Endothelial cell of umbilical vein (primary cell): ENCODE results near the gene FBXW7. TPM values are rescaled to one million over a fixed set of nuclear protein-coding genes. Genes with fewer than 3 reads are reported as not detected.

Experiments used
- BruUV-seq: library from RNA; stranded (reverse); fragments of 400-500 nt; replicated peaks from 2 replicates; lab custom pipeline; 2021; lab: Mats Ljungman, UMichigan
- CTCF ChIA-PET: fragments of 300-600, 350-600 bp; sonication (Branson Sonifier 250); formaldehyde crosslinking; loops from one replicate; lab custom pipeline; 2021; ENCODE audit warnings: antibody characterized with exemption, inconsistent platforms; lab: Charles Lee
- POLR2A ChIA-PET: fragments of 300-600, 350-600 bp; sonication (Branson Sonifier 250); formaldehyde crosslinking; loops from one replicate; lab custom pipeline; 2021; ENCODE audit warnings: antibody characterized with exemption, inconsistent platforms; lab: Charles Lee
- DNase-seq: peaks from one replicate; pipeline ENCODE4 v3.0.0-alpha.2; 2011; ENCODE audit warnings: low read depth, low spot score
- FAIRE-seq: peaks from 2 replicates; lab custom pipeline; 2011; peaks lifted over from hg19 to GRCh38; lab: Jason Lieb, UNC
- H2AFZ ChIP-seq: 2 replicates; pipeline ENCODE4 v1.6.0; 2012; ENCODE audit warnings: low read depth, low read length, control low read depth, inconsistent platforms
- H3K27ac ChIP-seq: 2 replicates; pipeline ENCODE4 v1.5.1; 2011; ENCODE audit warnings: low read depth, mild to moderate bottlenecking, control low read depth, low read length, moderate library complexity; ENCODE audit not compliant: insufficient read depth
- H3K27me3 ChIP-seq, 2 experiments: 2 replicates each; pipeline versions ENCODE4 v1.6.0 to v1.6.1; 2011; ENCODE audit warnings: low read length in 2 of 2, mixed read lengths in 1 of 2; ENCODE audit not compliant: control insufficient read depth in 2 of 2, insufficient read depth in 2 of 2
- H3K36me3 ChIP-seq, 2 experiments: 2 replicates in 1 of 2; 3 replicates in 1 of 2; pipeline ENCODE4 v1.5.1; 2011; ENCODE audit warnings: low read length in 2 of 2, mild to moderate bottlenecking in 1 of 2, moderate library complexity in 1 of 2; ENCODE audit not compliant: control insufficient read depth in 2 of 2, insufficient read depth in 2 of 2; ENCODE audit errors: extremely low read depth in 1 of 2
- H3K4me1 ChIP-seq: 3 replicates; pipeline ENCODE4 v1.5.1; 2011; ENCODE audit warnings: mild to moderate bottlenecking, low read length; ENCODE audit not compliant: control insufficient read depth, insufficient read depth; ENCODE audit errors: extremely low read depth
- H3K4me2 ChIP-seq: 2 replicates; pipeline ENCODE4 v1.6.1; 2011; ENCODE audit warnings: low read length, control low read depth, mixed read lengths; ENCODE audit not compliant: insufficient read depth
- H3K4me3 ChIP-seq, 3 experiments: fragments of 200-600 bp in 1 of 3; sonication (generic), shearing (Covaris generic) in 1 of 3; replicated peaks in 1 of 3; 2 replicates each; pipeline ENCODE4 v1.5.1; 2011 to 2016; ENCODE audit warnings: control low read depth in 3 of 3, low read length in 3 of 3, mild to moderate bottlenecking in 2 of 3, inconsistent platforms in 1 of 3, low read depth in 1 of 3, moderate library complexity in 1 of 3; ENCODE audit not compliant: insufficient read depth in 1 of 3
- H3K79me2 ChIP-seq: 2 replicates; pipeline ENCODE4 v1.6.0; 2012; ENCODE audit warnings: low read length, inconsistent platforms; ENCODE audit not compliant: control insufficient read depth, insufficient read depth
- H3K9ac ChIP-seq: replicated peaks from 2 replicates; pipeline ENCODE3; 2011; ENCODE audit warnings: low read length, control low read depth; ENCODE audit not compliant: insufficient read depth; ENCODE audit errors: extremely low read depth
- H3K9me1 ChIP-seq: replicated peaks from 3 replicates; pipeline ENCODE4 v1.6.0; 2011; ENCODE audit warnings: mild to moderate bottlenecking, low read length; ENCODE audit not compliant: control insufficient read depth, insufficient read depth; ENCODE audit errors: extremely low read depth
- H3K9me3 ChIP-seq: replicated peaks from 2 replicates; pipeline ENCODE4 v1.5.1; 2012; ENCODE audit warnings: low read length, inconsistent platforms; ENCODE audit not compliant: control insufficient read depth, insufficient read depth
- H4K20me1 ChIP-seq: replicated peaks from 2 replicates; pipeline ENCODE3; 2011; ENCODE audit warnings: mild to moderate bottlenecking, low read length; ENCODE audit not compliant: control insufficient read depth, insufficient read depth; ENCODE audit errors: extremely low read depth
- EZH2 ChIP-seq: IDR thresholded peaks from 2 replicates; pipeline ENCODE4 v1.6.1; 2012; ENCODE audit warnings: borderline replicate concordance, low read depth, mild to moderate bottlenecking, moderate library complexity, low read length, inconsistent platforms; ENCODE audit not compliant: severe bottlenecking
- FOS ChIP-seq: IDR thresholded peaks from 2 replicates; pipeline ENCODE4 v1.6.1; 2011; ENCODE audit warnings: mild to moderate bottlenecking, low read length, moderate library complexity, borderline replicate concordance; ENCODE audit not compliant: insufficient read depth
- GATA2 ChIP-seq: IDR thresholded peaks from 2 replicates; pipeline ENCODE4 v1.7.0; 2011; ENCODE audit warnings: low read depth, mild to moderate bottlenecking, moderate library complexity, mixed read lengths, low read length; ENCODE audit not compliant: insufficient read length, insufficient read depth
- JUN ChIP-seq: IDR thresholded peaks from 2 replicates; pipeline ENCODE4 v1.6.1; 2011; ENCODE audit warnings: borderline replicate concordance, low read depth; ENCODE audit not compliant: insufficient read length, insufficient read depth
- MYC ChIP-seq: IDR thresholded peaks from one replicate; pipeline ENCODE4 v1.6.1; 2011; ENCODE audit warnings: mild to moderate bottlenecking, low read depth, low read length
- POLR2A ChIP-seq: IDR thresholded peaks from 2 replicates; pipeline ENCODE4 v1.6.1; 2012; ENCODE audit warnings: low read depth, mild to moderate bottlenecking, control low read depth, low read length
- POLR2AphosphoS5 ChIP-seq: IDR thresholded peaks from 2 replicates; pipeline ENCODE4 v1.6.1; 2012; ENCODE audit warnings: low read depth, mild to moderate bottlenecking, control low read depth, low read length, moderate library complexity; ENCODE audit not compliant: insufficient read depth
- dilution Hi-C: fragments of 300-500 bp; cut with MboI; formaldehyde crosslinking; loops from one replicate; pipeline ENCODE4 v1.15.0; 2019; ENCODE audit warnings: low sequenced_read_pairs; ENCODE audit not compliant: extremely low pct_ligation_motif_present
- intact Hi-C: fragments of 100-400 bp; cut with micrococcal nuclease; formaldehyde crosslinking; loops from one replicate; pipeline ENCODE4 v1.10.0; 2022
- polyA plus RNA-seq, 4 experiments: library from polyadenylated mRNA; depleted of rRNA in 3 of 4; stranded (reverse) in 3 of 4; unstranded in 1 of 4; fragments of >200 nt; gene quantifications; 2 replicates each; pipeline versions ENCODE4 v1.2.1 to v1.2.3, GENCODE V29; 2011 to 2012; ENCODE audit warnings: missing spikeins in 1 of 4
- total RNA-seq: library from RNA; stranded (reverse); gene quantifications from 2 replicates; pipeline ENCODE4 v1.2.3, GENCODE V29; 2021
- TF ChIP-seq, protein P1 (sequence below), 2 donors: IDR thresholded peaks; 1 replicate in 1 of 2; 2 replicates in 1 of 2; pipeline ENCODE4 v1.5.1; 2011; ENCODE audit warnings: low read length in 2 of 2, mild to moderate bottlenecking in 2 of 2, moderate library complexity in 2 of 2, control low read depth in 1 of 2, inconsistent platforms in 1 of 2, low read depth in 1 of 2; ENCODE audit not compliant: insufficient read depth in 1 of 2; ENCODE audit errors: extremely low read depth in 1 of 2
- TF ChIP-seq, protein P2 (sequence below): IDR thresholded peaks from 2 replicates; pipeline ENCODE4 v1.6.1; 2011; ENCODE audit not compliant: insufficient read depth, insufficient read length

Gene FBXW7
- total and polyA plus RNA-seq, 2 donors (not counting 3 experiments of a cell fraction or from before 2014, with no cell fraction given), result 7.0 to 28.1 TPM

DNA sequence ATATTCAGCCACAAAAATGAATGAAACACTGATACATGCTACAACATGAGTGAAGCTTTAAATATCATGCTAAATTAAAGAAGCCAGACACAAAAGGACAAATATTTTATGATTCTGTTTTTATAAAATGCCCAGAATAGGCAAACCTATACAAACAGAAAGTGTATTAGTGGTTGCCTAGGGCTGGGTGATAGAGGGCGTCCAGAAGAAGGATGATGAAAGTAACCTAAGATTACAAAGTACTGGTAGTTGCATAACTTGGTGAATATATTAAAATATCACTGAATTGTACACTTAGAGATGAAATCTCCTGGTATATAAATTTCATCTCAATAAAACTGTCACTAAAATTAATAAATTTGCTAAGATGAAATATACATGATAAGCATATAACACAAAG, 67.5 kb downstream of the FBXW7 start:
- no TSS peak for BruUV-seq
- peaks cover 38% of the 10 kb centered on the region for H3K79me2 ChIP-seq
- ChIA-PET POLR2A (no interaction called here), CTCF (no interaction called here)
- H3K9me1 ChIP-seq, result peaks cover 2% of the 10 kb centered on the region
- DNase-seq (no peak), FAIRE-seq (no peak)
- H3K27ac ChIP-seq, result no peak overlapping the region
- TF ChIP-seq, protein P1, sequence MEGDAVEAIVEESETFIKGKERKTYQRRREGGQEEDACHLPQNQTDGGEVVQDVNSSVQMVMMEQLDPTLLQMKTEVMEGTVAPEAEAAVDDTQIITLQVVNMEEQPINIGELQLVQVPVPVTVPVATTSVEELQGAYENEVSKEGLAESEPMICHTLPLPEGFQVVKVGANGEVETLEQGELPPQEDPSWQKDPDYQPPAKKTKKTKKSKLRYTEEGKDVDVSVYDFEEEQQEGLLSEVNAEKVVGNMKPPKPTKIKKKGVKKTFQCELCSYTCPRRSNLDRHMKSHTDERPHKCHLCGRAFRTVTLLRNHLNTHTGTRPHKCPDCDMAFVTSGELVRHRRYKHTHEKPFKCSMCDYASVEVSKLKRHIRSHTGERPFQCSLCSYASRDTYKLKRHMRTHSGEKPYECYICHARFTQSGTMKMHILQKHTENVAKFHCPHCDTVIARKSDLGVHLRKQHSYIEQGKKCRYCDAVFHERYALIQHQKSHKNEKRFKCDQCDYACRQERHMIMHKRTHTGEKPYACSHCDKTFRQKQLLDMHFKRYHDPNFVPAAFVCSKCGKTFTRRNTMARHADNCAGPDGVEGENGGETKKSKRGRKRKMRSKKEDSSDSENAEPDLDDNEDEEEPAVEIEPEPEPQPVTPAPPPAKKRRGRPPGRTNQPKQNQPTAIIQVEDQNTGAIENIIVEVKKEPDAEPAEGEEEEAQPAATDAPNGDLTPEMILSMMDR (IDR thresholded peaks at IDR 0.05; ENCODE audit: extremely low read depth in 1 of 2, insufficient read depth in 1 of 2, low read depth in 1 of 2, low read length in 2 of 2), result no peak
- TF ChIP-seq GATA2 (no peak), POLR2A (no peak), MYC (no peak), JUN (no peak), EZH2 (no peak), FOS (no peak), POLR2AphosphoS5 (no peak)
- TF ChIP-seq, protein P2, sequence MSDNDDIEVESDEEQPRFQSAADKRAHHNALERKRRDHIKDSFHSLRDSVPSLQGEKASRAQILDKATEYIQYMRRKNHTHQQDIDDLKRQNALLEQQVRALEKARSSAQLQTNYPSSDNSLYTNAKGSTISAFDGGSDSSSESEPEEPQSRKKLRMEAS, result no peak
- no peaks in the 10 kb centered on the region for H3K27me3 ChIP-seq
- intact Hi-C loops, result no loop called here
- dilution Hi-C loops, result no loop called here
- H3K36me3 ChIP-seq, result no peaks in the 10 kb centered on the region
- no peak overlapping the region for H3K4me2 ChIP-seq
- H3K4me3 ChIP-seq, result no peak overlapping the region
- H3K9me3 ChIP-seq, result no peaks in the 10 kb centered on the region
- peaks cover 11% of the 10 kb centered on the region for H3K4me1 ChIP-seq
- no peak overlapping the region for H2AFZ ChIP-seq
- H4K20me1 ChIP-seq, result peaks cover 8% of the 10 kb centered on the region
- H3K9ac ChIP-seq, result no peak overlapping the region
